Right lobe of liver (tissue), 4 donors: ENCODE measurements around the gene JMJD6.

ENCODE experiments used
- POLR2A ChIP-seq: fragments of 450-650 bp; IDR thresholded peaks from one replicate; pipeline ENCODE4 v1.6.1; 2017; ENCODE audit warnings: antibody characterized with exemption, mild to moderate bottlenecking
- TF ChIP-seq, protein P1 (sequence below), 4 donors: fragments of 200-600 bp in 3 of 4; fragments of 450-650 bp in 1 of 4; IDR thresholded peaks; one replicate each; pipeline versions ENCODE4 v1.5.1 to v1.8.0; 2016 to 2022; ENCODE audit warnings: antibody characterized with exemption in 4 of 4, mild to moderate bottlenecking in 2 of 4
- donor health status: DM: no; HTN: no; CAD: no.
- donor health status: DM: no; HTN: no; CAD: no.
- donor health status: DM: no; HTN: yes; CAD: no.

DNA sequence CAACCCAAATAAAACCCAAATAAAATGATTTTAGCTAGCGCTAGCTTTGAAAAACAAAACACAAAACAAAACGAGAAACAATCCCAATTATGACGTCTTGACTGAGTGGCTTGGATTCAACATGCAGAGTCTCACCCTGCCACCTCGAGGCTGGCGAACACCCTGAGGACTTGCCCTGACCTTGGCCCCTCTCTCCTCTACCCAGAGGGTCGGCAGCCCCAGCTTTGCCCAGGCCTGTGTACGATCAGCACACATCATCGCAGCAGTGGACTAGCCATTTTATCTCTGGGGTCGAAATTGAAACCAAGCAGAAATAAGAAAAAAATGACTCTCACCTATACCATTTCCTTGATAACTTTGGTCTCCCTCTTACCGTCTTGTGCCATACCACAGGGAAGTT, 4.9 kb downstream of the JMJD6 start:
- no peak for TF ChIP-seq POLR2A
- TF ChIP-seq, protein P1, sequence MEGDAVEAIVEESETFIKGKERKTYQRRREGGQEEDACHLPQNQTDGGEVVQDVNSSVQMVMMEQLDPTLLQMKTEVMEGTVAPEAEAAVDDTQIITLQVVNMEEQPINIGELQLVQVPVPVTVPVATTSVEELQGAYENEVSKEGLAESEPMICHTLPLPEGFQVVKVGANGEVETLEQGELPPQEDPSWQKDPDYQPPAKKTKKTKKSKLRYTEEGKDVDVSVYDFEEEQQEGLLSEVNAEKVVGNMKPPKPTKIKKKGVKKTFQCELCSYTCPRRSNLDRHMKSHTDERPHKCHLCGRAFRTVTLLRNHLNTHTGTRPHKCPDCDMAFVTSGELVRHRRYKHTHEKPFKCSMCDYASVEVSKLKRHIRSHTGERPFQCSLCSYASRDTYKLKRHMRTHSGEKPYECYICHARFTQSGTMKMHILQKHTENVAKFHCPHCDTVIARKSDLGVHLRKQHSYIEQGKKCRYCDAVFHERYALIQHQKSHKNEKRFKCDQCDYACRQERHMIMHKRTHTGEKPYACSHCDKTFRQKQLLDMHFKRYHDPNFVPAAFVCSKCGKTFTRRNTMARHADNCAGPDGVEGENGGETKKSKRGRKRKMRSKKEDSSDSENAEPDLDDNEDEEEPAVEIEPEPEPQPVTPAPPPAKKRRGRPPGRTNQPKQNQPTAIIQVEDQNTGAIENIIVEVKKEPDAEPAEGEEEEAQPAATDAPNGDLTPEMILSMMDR (IDR thresholded peaks at IDR 0.05), result no peak
